ENCODE results near the gene KLHL1.

- TF ChIP-seq CTCF (IDR thresholded peaks at IDR 0.05): no peak
- no peak for TF ChIP-seq POLR2A (IDR thresholded peaks at IDR 0.05)
Measured at GRCh38 chr13:69809152-69809551, 299.1 kb downstream of the KLHL1 start.

All from uterus (tissue), 2 donors.